BLaER1 treated with 17β-estradiol and CSF1 and Interleukin-3, amounts not matched to agents 10 nM and 100 nM (cell line): Measurements from ENCODE around the gene THBS1.

Source experiments
- H3K27ac ChIP-seq, 11 experiments: shearing (Covaris generic); formaldehyde crosslinking; 2 replicates each; pipeline ENCODE4 v1.8.1; 2022
- H3K27me3 ChIP-seq, 11 experiments: shearing (Covaris generic); formaldehyde crosslinking; 2 replicates each; pipeline ENCODE4 v1.8.1; 2022
- H3K36me3 ChIP-seq, 11 experiments: shearing (Covaris generic); formaldehyde crosslinking; 2 replicates each; pipeline ENCODE4 v1.8.1; 2022
- H3K4me1 ChIP-seq, 10 experiments: shearing (Covaris generic); formaldehyde crosslinking; 2 replicates each; pipeline ENCODE4 v1.8.1; 2022
- H3K4me2 ChIP-seq, 11 experiments: shearing (Covaris generic); formaldehyde crosslinking; 2 replicates each; pipeline ENCODE4 v1.8.1; 2022
- H3K4me3 ChIP-seq, 10 experiments: shearing (Covaris generic); formaldehyde crosslinking; 2 replicates each; pipeline ENCODE4 v1.8.1; 2022
- H3K9ac ChIP-seq, 11 experiments: shearing (Covaris generic); formaldehyde crosslinking; 2 replicates each; pipeline ENCODE4 v1.8.1; 2022
- H3K9me3 ChIP-seq, 11 experiments: shearing (Covaris generic); formaldehyde crosslinking; replicated peaks in 1 of 11; 2 replicates each; pipeline ENCODE4 v1.8.1; 2022
- H4K20me1 ChIP-seq, 11 experiments: shearing (Covaris generic); formaldehyde crosslinking; 2 replicates each; pipeline ENCODE4 v1.8.1; 2022
- Cebpa-rat ChIP-seq, 11 experiments: shearing (Covaris generic); IDR thresholded peaks; 2 replicates each; pipeline ENCODE4 v1.8.1; 2022

Gene THBS1

GRCh38 chr15:39546842-39547241 lies 34.0 kb upstream of the THBS1 start:
- Histone ChIP-seq H3K9me3 (peaks cover 0 to 23% (median 10%) of the 10 kb centered on the region in 11 experiments; a peak in 11 of 22 replicates), H3K4me3 (no peak overlapping the region), H3K27me3 (no peaks in the 10 kb centered on the region), H3K4me1 (no peaks in the 10 kb centered on the region), H3K4me2 (no peak overlapping the region), H4K20me1 (no peaks in the 10 kb centered on the region), H3K9ac (no peak overlapping the region), H3K36me3 (no peaks in the 10 kb centered on the region; a peak in 1 of 22 replicates), H3K27ac (no peak overlapping the region)
- no peak for TF ChIP-seq Cebpa-rat (IDR thresholded peaks at IDR 0.05)

GRCh38 chr15:39548561-39548960 lies 32.3 kb upstream of the THBS1 start:
- Histone ChIP-seq H3K36me3 (no peaks in the 10 kb centered on the region; a peak in 1 of 22 replicates), H3K4me2 (no peak overlapping the region), H3K27me3 (no peaks in the 10 kb centered on the region), H3K27ac (no peak overlapping the region), H3K4me3 (no peak overlapping the region), H3K4me1 (no peaks in the 10 kb centered on the region), H4K20me1 (no peaks in the 10 kb centered on the region), H3K9me3 (peaks cover 0 to 23% (median 10%) of the 10 kb centered on the region in 11 experiments; a peak in 11 of 22 replicates), H3K9ac (no peak overlapping the region)
- TF ChIP-seq Cebpa-rat (IDR thresholded peaks at IDR 0.05), result no peak

- H3K27me3 ChIP-seq, result no peaks in the 10 kb centered on the region
Measured at GRCh38 chr15:39549912-39550311, 31.0 kb upstream of the THBS1 start.

GRCh38 chr15:39551476-39551875 lies 29.4 kb upstream of the THBS1 start:
- H3K27me3 ChIP-seq, result no peaks in the 10 kb centered on the region
- H3K27ac ChIP-seq, result no peak overlapping the region
- H4K20me1 ChIP-seq, result no peaks in the 10 kb centered on the region
- no peaks in the 10 kb centered on the region for H3K36me3 ChIP-seq
- H3K4me3 ChIP-seq, result no peak overlapping the region
- no peaks in the 10 kb centered on the region for H3K9me3 ChIP-seq
- no peak overlapping the region for H3K4me2 ChIP-seq
- no peaks in the 10 kb centered on the region for H3K4me1 ChIP-seq
- H3K9ac ChIP-seq, result no peak overlapping the region
- no peak for TF ChIP-seq Cebpa-rat (IDR thresholded peaks at IDR 0.05)

More at GRCh38 chr15:39549912-39550311, 31.0 kb upstream of the THBS1 start:
- Histone ChIP-seq H3K36me3 (no peaks in the 10 kb centered on the region; a peak in 1 of 22 replicates), H3K9me3 (peaks cover 0 to 10% (median 4%) of the 10 kb centered on the region in 11 experiments; a peak in 10 of 22 replicates), H3K4me2 (no peak overlapping the region), H3K9ac (no peak overlapping the region), H3K27ac (no peak overlapping the region), H3K4me1 (no peaks in the 10 kb centered on the region), H4K20me1 (no peaks in the 10 kb centered on the region), H3K4me3 (no peak overlapping the region)
- TF ChIP-seq Cebpa-rat (IDR thresholded peaks at IDR 0.05), result no peak

- no peak for TF ChIP-seq Cebpa-rat (IDR thresholded peaks at IDR 0.05)
- H3K9me3 ChIP-seq, result no peaks in the 10 kb centered on the region
- H4K20me1 ChIP-seq, result no peaks in the 10 kb centered on the region
- no peaks in the 10 kb centered on the region for H3K27me3 ChIP-seq
- H3K4me2 ChIP-seq, result no peak overlapping the region
- H3K27ac ChIP-seq, result no peak overlapping the region
- H3K4me3 ChIP-seq, result no peak overlapping the region
- H3K36me3 ChIP-seq, result no peaks in the 10 kb centered on the region
- H3K4me1 ChIP-seq, result no peaks in the 10 kb centered on the region
- no peak overlapping the region for H3K9ac ChIP-seq
Measured at GRCh38 chr15:39552556-39552955, 28.3 kb upstream of the THBS1 start.

GRCh38 chr15:39553947-39554693 lies 26.8 kb upstream of the THBS1 start:
- Histone ChIP-seq H3K4me2 (no peak overlapping the region), H3K9ac (no peak overlapping the region), H4K20me1 (no peaks in the 10 kb centered on the region), H3K36me3 (no peaks in the 10 kb centered on the region), H3K4me3 (no peak overlapping the region), H3K4me1 (no peaks in the 10 kb centered on the region), H3K27ac (no peak overlapping the region), H3K27me3 (no peaks in the 10 kb centered on the region), H3K9me3 (no peaks in the 10 kb centered on the region)
- TF ChIP-seq Cebpa-rat (IDR thresholded peaks at IDR 0.05), result no peak

GRCh38 chr15:39554746-39555387 lies 26.0 kb upstream of the THBS1 start:
- Histone ChIP-seq H3K9ac (no peak overlapping the region), H3K27ac (no peak overlapping the region), H3K9me3 (no peaks in the 10 kb centered on the region), H3K4me3 (no peak overlapping the region), H3K27me3 (no peaks in the 10 kb centered on the region), H3K4me2 (no peak overlapping the region), H4K20me1 (no peaks in the 10 kb centered on the region), H3K4me1 (no peaks in the 10 kb centered on the region), H3K36me3 (no peaks in the 10 kb centered on the region)
- TF ChIP-seq Cebpa-rat (IDR thresholded peaks at IDR 0.05), result no peak

- H3K27ac ChIP-seq, result no peak overlapping the region
- H3K4me3 ChIP-seq, result no peak overlapping the region
- no peak overlapping the region for H3K4me2 ChIP-seq
- H3K9me3 ChIP-seq, result no peaks in the 10 kb centered on the region
- H3K36me3 ChIP-seq, result no peaks in the 10 kb centered on the region
- H4K20me1 ChIP-seq, result no peaks in the 10 kb centered on the region
- H3K4me1 ChIP-seq, result no peaks in the 10 kb centered on the region
- H3K9ac ChIP-seq, result no peak overlapping the region
- TF ChIP-seq Cebpa-rat (IDR thresholded peaks at IDR 0.05), result no peak
- H3K27me3 ChIP-seq, result no peaks in the 10 kb centered on the region
Measured at GRCh38 chr15:39555885-39556284, 25.0 kb upstream of the THBS1 start.

- Histone ChIP-seq H3K9ac (no peak overlapping the region), H3K27ac (no peak overlapping the region), H3K36me3 (no peaks in the 10 kb centered on the region), H3K9me3 (no peaks in the 10 kb centered on the region), H3K4me2 (no peak overlapping the region), H4K20me1 (no peaks in the 10 kb centered on the region), H3K4me3 (no peak overlapping the region), H3K4me1 (no peaks in the 10 kb centered on the region), H3K27me3 (no peaks in the 10 kb centered on the region)
- no peak for TF ChIP-seq Cebpa-rat (IDR thresholded peaks at IDR 0.05)
Measured at GRCh38 chr15:39556461-39556860, 24.4 kb upstream of the THBS1 start.

- H3K27me3 ChIP-seq, result no peaks in the 10 kb centered on the region
- H3K4me1 ChIP-seq, result no peaks in the 10 kb centered on the region
- H3K27ac ChIP-seq, result no peak overlapping the region
- H3K36me3 ChIP-seq, result no peaks in the 10 kb centered on the region
- no peak overlapping the region for H3K9ac ChIP-seq
- no peak overlapping the region for H3K4me3 ChIP-seq
- H3K9me3 ChIP-seq, result no peaks in the 10 kb centered on the region
- no peak for TF ChIP-seq Cebpa-rat (IDR thresholded peaks at IDR 0.05)
- no peak overlapping the region for H3K4me2 ChIP-seq
- no peaks in the 10 kb centered on the region for H4K20me1 ChIP-seq
Measured at GRCh38 chr15:39558421-39558820, 22.5 kb upstream of the THBS1 start.
